AML-193 (cell line): Measurements from ENCODE around the gene PCGF2.

Experiments used
- DNase-seq, 2 experiments: peaks; one replicate each; lab custom pipeline; 2025; lab: John Stamatoyannopoulos, UW

The PCGF2 gene

DNA sequence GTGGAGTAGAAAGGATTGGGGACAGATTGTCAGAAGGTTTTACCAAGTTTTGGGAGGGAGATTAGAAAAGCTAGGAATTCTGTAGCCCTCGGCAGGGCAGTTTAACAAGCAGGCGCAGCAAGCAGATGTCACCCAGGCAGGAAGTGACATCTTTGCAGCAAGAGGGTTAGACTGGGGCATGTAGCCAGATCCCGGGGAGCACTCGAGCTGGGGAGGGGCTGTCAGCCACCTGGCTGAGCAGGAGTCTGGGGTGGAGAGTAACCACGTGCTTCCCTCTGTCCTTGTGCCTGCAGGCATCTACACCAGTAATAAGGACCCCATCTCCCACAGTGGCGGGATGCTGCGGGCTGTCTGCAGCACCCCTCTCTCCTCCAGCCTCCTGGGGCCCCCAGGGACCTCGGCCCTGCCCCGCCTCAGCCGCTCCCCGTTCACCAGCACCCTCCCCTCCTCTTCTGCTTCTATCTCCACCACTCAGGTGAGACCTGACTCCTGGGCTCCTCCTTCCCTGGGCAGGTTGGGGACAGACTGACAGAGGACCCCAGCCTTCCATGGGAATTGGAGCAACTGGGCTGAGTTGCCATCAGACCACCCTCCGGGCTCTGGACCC is 30.9 kb downstream of the PCGF2 start:
- no peak for DNase-seq

DNA sequence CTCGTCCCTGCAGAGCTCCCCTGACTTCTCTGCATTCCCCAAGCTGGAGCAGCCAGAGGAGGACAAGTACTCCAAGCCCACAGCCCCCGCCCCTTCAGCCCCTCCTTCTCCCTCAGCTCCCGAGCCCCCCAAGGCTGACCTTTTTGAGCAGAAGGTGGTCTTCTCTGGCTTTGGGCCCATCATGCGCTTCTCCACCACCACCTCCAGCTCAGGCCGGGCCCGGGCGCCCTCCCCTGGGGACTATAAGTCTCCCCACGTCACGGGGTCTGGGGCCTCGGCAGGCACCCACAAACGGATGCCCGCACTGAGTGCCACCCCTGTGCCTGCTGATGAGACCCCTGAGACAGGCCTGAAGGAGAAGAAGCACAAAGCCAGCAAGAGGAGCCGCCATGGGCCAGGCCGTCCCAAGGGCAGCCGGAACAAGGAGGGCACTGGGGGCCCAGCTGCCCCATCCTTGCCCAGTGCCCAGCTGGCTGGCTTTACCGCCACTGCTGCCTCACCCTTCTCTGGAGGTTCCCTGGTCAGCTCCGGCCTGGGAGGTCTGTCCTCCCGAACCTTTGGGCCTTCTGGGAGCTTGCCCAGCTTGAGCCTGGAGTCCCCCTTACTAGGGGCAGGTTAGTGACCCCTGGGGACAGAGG is 31.6 kb downstream of the PCGF2 start:
- no peak for DNase-seq

- DNase-seq: no peak
These were observed 32.8 kb downstream of the PCGF2 start for GRCh38 chr17:38715216-38715943.

- DNase-seq: no peak
These were observed 34.6 kb downstream of the PCGF2 start for GRCh38 chr17:38713456-38714075.

- no peak for DNase-seq
These were observed 35.5 kb downstream of the PCGF2 start for GRCh38 chr17:38712593-38712992.

DNA sequence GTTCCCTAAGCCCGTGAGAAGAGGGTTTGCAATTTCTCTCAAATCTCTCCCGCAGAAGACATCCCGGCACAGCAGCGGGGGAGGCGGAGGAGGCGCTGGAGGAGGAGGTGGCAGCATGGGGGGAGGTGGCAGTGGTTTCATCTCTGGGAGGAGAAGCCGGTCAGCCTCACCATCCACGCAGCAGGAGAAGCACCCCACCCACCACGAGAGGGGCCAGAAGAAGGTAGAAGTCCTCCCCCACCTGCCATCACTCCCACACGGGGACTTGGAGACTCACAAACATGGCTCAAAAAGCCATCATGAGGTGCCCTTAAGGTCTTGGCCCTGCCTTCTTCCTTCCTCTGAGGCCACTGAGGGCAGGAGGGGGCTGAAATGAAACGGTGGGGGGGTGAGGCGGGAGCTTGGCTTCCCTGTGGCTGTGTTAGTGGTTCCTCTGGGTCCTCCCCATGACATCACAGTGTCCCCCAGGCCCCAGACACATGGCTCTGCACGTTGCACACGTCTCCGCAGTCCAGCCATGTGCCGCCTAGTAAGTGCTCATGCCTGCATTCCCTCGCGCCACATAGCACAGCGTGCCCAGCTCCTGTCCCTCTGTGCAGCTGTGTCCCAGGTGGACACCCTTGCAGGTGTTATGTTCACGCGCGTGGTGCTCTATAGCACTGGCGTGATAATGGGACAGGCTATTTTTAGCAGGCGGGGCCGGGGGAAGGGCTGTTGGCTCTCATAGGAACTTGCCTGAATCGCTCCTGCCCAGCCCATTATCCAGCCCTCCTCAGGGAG is 36.2 kb downstream of the PCGF2 start:
- DNase-seq: no peak

DNA sequence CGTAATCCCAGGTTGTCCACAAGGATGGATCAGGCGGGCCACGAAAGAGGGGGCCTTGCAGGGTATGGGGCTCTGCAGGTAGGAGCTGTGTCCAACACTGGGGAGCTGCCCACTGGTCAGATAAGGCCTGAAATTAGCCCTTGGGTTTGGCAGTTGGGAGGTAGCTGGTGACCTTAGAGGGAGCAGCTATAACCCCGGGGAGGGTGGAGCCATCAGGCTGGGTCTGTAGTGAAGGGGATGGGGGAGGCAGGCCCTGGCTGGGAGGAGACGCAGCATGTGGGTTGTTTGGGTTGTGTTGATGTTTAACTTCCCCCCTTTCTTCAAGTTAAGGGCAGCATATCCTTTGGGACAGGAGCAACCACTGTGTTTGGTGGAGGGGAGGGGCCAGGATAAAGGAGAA is 37.2 kb downstream of the PCGF2 start:
- no peak for DNase-seq

GRCh38 chr17:38710604-38710962 is 37.6 kb downstream of the PCGF2 start:
- no peak for DNase-seq

GRCh38 chr17:38709864-38710603 is 38.1 kb downstream of the PCGF2 start:
- no peak for DNase-seq

GRCh38 chr17:38709104-38709820 is 38.9 kb downstream of the PCGF2 start:
- DNase-seq: no peak

DNA sequence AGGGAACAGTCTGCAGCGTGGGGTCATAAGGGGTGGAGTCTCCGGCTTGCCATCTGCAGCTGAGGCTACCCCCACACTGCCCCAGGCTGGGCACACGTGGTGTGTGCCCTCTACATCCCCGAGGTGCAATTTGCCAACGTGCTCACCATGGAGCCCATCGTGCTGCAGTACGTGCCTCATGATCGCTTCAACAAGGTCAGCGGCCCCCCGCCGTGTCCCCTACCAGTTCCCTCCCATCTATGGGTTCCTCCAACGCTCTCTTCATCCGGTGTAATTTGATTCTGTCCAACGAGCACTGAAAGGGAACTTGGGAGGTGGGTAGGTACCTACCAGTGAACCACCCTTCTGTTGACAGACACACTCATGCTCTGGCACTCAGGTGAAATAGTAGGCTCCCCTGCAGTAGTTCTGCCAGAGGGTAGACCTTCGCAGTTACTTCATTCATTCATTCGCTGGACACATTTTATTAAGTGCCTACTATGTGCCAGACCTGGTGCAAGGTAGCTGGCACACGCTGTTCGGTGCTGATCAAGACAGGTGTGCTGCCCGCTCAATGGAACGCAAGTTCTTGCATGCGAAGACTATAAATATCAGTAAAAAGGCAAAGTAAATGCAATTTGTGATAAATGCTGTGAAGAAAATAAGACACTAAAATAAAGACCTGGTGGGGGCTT is 40.3 kb downstream of the PCGF2 start:
- DNase-seq: no peak

DNA sequence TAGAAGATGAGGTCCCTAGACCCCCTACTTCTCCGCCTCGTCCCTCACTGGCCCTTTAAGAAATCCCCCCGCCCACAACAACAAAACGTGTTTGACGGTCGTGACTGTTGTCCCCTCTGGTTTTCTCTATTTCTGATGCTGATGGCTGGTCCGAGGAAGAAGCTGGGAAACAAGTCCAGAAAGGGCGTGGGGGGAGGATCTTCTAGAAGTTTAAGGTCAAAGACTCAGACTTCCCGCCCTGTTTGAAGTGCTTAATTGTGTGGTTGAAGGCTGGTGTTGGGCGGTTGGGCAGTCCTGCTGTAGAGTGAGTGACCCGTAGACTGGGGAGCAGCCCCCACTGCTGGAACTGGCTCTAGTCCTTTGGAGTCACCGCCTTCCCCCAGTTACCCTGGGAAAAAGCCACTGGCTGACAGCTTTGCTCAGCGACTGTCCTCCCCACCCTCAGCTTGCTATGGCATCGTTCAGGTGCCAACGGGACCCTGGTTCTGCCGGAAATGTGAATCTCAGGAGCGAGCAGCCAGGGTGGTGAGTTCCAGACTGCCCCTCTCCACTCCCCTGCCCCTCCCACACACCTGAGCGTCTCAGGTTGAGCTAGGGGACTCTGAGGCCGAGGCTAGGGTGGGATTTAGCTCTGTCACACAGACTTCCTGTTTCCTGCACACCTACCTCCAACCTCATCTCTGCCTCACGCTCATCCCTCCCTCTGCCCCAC is 41.5 kb downstream of the PCGF2 start:
- no peak for DNase-seq

- no peak for DNase-seq
These were observed 42.2 kb downstream of the PCGF2 start for GRCh38 chr17:38705803-38706504.

DNA sequence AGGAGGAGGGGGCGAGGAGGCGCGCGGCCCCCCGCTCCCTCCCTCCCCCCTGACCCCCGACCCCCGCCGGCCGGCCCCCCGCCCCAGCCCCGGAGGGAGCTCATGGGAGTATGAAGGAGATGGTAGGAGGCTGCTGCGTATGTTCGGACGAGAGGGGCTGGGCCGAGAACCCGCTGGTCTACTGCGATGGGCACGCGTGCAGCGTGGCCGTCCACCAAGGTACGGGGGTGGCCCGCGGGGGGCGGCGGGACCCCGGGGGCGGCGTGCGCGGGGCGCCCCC is 42.7 kb downstream of the PCGF2 start:
- no peak for DNase-seq

DNA sequence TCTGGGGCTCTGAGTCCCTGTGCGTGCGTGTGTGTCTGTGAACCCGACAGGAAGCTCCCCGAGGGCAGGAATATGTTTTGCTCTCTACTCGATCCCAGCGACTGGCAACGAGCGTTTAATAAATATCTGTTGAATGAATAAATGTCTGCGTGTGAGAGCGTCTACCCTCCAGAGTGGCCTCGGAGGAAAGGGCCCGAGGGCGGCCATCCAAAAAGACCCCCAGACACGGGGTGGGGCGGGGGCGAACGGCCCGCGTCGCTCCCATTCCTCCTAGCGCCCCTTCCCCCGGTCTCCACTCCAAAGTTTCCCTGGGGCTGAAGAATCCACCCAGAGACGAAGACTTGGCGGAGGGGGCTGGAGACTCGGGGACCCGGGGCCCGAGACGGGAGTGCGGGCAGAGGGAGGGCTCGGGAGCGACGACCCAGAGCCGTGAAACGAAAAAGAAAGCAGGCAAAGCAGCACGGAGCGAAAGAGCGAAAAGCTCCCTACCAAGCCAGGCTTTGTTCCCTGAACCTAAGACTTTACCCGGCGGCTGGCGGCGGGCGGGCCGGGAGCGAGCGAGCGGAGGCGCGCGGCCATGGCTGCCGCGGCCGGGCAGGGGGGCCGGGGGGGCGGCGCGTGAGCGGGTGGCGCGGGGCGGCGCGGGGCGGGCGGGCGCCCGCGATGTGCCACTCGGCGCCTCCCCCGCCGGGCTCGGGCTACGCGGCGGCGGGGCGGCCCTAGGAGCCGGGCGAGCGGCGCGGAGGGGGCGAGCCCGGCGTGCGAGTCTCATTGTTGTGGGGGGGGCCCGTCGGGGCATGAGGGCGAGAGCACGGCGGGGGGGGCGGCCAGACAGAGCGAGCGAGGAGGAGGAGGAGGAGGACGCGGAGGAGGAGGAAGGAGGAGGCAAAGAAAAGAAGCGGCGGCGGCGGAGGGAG is 43.3 kb downstream of the PCGF2 start, which contains the start of gene MLLT6:
MLLT6 (plus strand) TSS at position 668 of the 917 bp plus-strand sequence. CDS start 360 bp downstream, outside the sequence.
- DNase-seq: peak; percentile 61 to 67

- peak; percentile 53 to 62 for DNase-seq
These were observed 44.2 kb downstream of the PCGF2 start for GRCh38 chr17:38703742-38704605.
